Panc1 (cell line): ENCODE measurements around the gene TMEM60.

ENCODE experiments used
- CTCF ChIP-seq: fragments of 450-650 bp; IDR thresholded peaks from 2 replicates; pipeline ENCODE4 v1.5.1; 2017; ENCODE audit warnings: mild to moderate bottlenecking
- POLR2AphosphoS5 ChIP-seq: IDR thresholded peaks from 2 replicates; pipeline ENCODE4 v1.6.1; 2012; ENCODE audit warnings: mild to moderate bottlenecking, low read depth, low read length, moderate library complexity
- REST ChIP-seq, 2 experiments: IDR thresholded peaks; 2 replicates each; pipeline ENCODE4 v1.6.1; 2011 to 2012; ENCODE audit warnings: low read depth in 2 of 2, control low read depth in 1 of 2, low read length in 1 of 2, mild to moderate bottlenecking in 1 of 2, moderate library complexity in 1 of 2; ENCODE audit not compliant: insufficient read depth in 1 of 2
- SIN3A ChIP-seq: IDR thresholded peaks from 2 replicates; pipeline ENCODE4 v1.6.1; 2012; ENCODE audit warnings: low read depth, mild to moderate bottlenecking, low read length, moderate library complexity, borderline replicate concordance; ENCODE audit not compliant: insufficient read depth
- TCF7L2 ChIP-seq: IDR thresholded peaks from 2 replicates; pipeline ENCODE4 v1.6.1; 2011; ENCODE audit warnings: mild to moderate bottlenecking, low read depth, low read length, inconsistent platforms

- TF ChIP-seq CTCF, result no peak
- TF ChIP-seq POLR2AphosphoS5, result no peak
- TF ChIP-seq REST (IDR thresholded peaks at IDR 0.05; ENCODE audit: insufficient read depth in 1 of 2, low read depth in 2 of 2, low read length in 1 of 2), result no peak
- TF ChIP-seq TCF7L2, result no peak
- no peak for TF ChIP-seq SIN3A
Measured at GRCh38 chr7:77838929-77839491, 40.8 kb upstream of the TMEM60 start.
